Adrenal gland (tissue), 12 donors: ENCODE results near the gene ADSS2. TPM values are rescaled to one million over a fixed set of nuclear protein-coding genes. Genes with fewer than 3 reads are reported as not detected.

Experiments used
- DNase-seq, 7 donors: peaks; one replicate each; pipeline ENCODE4 v3.0.0-alpha.2; 2019 to 2020
- H3K27ac ChIP-seq, 5 donors: fragments of 200-600 bp; sonication (generic) in 4 of 5; 1 replicate in 3 of 5; 2 replicates in 2 of 5; pipeline versions ENCODE4 v1.5.1 to v1.8.0; 2016 to 2020; ENCODE audit warnings: mild to moderate bottlenecking in 1 of 5
- H3K27me3 ChIP-seq: fragments of 200-600 bp; 2 replicates; pipeline ENCODE4 v1.8.0; 2021
- H3K36me3 ChIP-seq, 2 donors: fragments of 200-600 bp; replicated peaks in 1 of 2; 1 replicate in 1 of 2; 2 replicates in 1 of 2; pipeline versions ENCODE4 v1.5.1 to v1.8.0; 2018 to 2022
- H3K4me1 ChIP-seq, 2 donors: fragments of 200-600 bp; replicated peaks in 1 of 2; 1 replicate in 1 of 2; 2 replicates in 1 of 2; pipeline versions ENCODE4 v1.5.1 to v1.8.0; 2018 to 2021
- H3K4me3 ChIP-seq, 4 donors: fragments of 200-600 bp; sonication (generic) in 3 of 4; one replicate each; pipeline ENCODE4 v1.5.1; 2016 to 2018
- H3K9me3 ChIP-seq, 3 donors: fragments of 200-600 bp; sonication (generic) in 1 of 3; replicated peaks in 1 of 3; 1 replicate in 2 of 3; 2 replicates in 1 of 3; pipeline versions ENCODE4 v1.5.1 to v1.8.0; 2016 to 2021
- POLR2A ChIP-seq, 2 donors: fragments of 450-650 bp; IDR thresholded peaks; one replicate each; pipeline ENCODE4 v1.6.1; 2017; ENCODE audit warnings: antibody characterized with exemption in 2 of 2, mild to moderate bottlenecking in 2 of 2, moderate library complexity in 1 of 2
- WGBS, 4 donors: extraction: QIAGEN DNeasy Blood & Tissue Kit in 2 of 4; methylation state at CpG; one replicate each; pipeline versions ENCODE4 v1.1.5 to v1.1.7; 2013 to 2017; 5-methylcytosine and 5-hydroxymethylcytosine counted together
- intact Hi-C, 2 donors: fragments of 100-400 bp; cut with DNase I; formaldehyde crosslinking; loops; one replicate each; pipeline versions ENCODE4 v1.14.1 to v1.15.0; 2022 to 2023
- polyA plus RNA-seq, 3 donors: library from polyadenylated mRNA; stranded (reverse); fragments of 200-250 nt in 2 of 3; fragments of 350-450 nt in 1 of 3; fragmentation: Illumina TruSeq in 1 of 3; extraction: RNeasy Lipid Tissue Mini Kit (QIAGEN cat#74804) in 1 of 3; gene quantifications; one replicate each; pipeline ENCODE4 v1.2.3, GENCODE V29; 2013 to 2014
- total RNA-seq, 9 donors: library from RNA; depleted of rRNA in 4 of 9; stranded (reverse); fragments of >200 nt in 4 of 9; fragments of 120-200 nt in 1 of 9; fragmentation: NEBNext Ultra II Directional in 1 of 9; extraction: Animal tissue kit (Norgen Biotek cat#: 25700) in 1 of 9; gene quantifications; one replicate each; pipeline versions ENCODE4 v1.1.0 to v1.2.4, GENCODE V29; 2013 to 2023
- TF ChIP-seq, protein P1 (sequence below), 6 experiments: fragments of 450-650 bp in 4 of 6; fragments of 200-600 bp in 2 of 6; sonication (generic) in 1 of 6; IDR thresholded peaks; 1 replicate in 5 of 6; 2 replicates in 1 of 6; pipeline versions ENCODE4 v1.5.1 to v1.8.0; 2016 to 2021; ENCODE audit warnings: antibody characterized with exemption in 6 of 6, mild to moderate bottlenecking in 2 of 6, moderate library complexity in 1 of 6
- donor health status: healthy with polysubstance abuse.
- donor health status: Bipolar disorder and iron deficiency.
- donor health status: DM: yes; HTN: yes; CAD: no.
- donor health status: DM: no; HTN: no; CAD: no.
- donor health status: DM: no; HTN: no; CAD: no.
- donor health status: DM: yes; HTN: yes; CAD: no.

Gene ADSS2
- total and polyA plus RNA-seq, 12 donors: 13.5 to 49.0 (median 27.0) TPM

- Histone ChIP-seq H3K4me1 (no peaks in the 10 kb centered on the region), H3K36me3 (no peaks in the 10 kb centered on the region), H3K4me3 (no peak overlapping the region), H3K27me3 (no peaks in the 10 kb centered on the region), H3K27ac (no peak overlapping the region), H3K9me3 (no peaks in the 10 kb centered on the region)
- TF ChIP-seq, protein P1, sequence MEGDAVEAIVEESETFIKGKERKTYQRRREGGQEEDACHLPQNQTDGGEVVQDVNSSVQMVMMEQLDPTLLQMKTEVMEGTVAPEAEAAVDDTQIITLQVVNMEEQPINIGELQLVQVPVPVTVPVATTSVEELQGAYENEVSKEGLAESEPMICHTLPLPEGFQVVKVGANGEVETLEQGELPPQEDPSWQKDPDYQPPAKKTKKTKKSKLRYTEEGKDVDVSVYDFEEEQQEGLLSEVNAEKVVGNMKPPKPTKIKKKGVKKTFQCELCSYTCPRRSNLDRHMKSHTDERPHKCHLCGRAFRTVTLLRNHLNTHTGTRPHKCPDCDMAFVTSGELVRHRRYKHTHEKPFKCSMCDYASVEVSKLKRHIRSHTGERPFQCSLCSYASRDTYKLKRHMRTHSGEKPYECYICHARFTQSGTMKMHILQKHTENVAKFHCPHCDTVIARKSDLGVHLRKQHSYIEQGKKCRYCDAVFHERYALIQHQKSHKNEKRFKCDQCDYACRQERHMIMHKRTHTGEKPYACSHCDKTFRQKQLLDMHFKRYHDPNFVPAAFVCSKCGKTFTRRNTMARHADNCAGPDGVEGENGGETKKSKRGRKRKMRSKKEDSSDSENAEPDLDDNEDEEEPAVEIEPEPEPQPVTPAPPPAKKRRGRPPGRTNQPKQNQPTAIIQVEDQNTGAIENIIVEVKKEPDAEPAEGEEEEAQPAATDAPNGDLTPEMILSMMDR (IDR thresholded peaks at IDR 0.05): no peak
- no peak for TF ChIP-seq POLR2A (IDR thresholded peaks at IDR 0.05)
- intact Hi-C loops: no loop called here
- no peak for DNase-seq
- WGBS, 4 donors: 61 to 71% (median 67%) methylated on average over 8 of the region's 8 CpGs
These were observed 81.6 kb downstream of the ADSS2 start for GRCh38 chr1:244370060-244370637.

GRCh38 chr1:244369256-244370057, 82.3 kb downstream of the ADSS2 start:
- no peak overlapping the region for H3K4me3 ChIP-seq
- intact Hi-C loops: no loop called here
- TF ChIP-seq POLR2A (IDR thresholded peaks at IDR 0.05): no peak
- TF ChIP-seq, protein P1 (IDR thresholded peaks at IDR 0.05): no peak
- DNase-seq: no peak
- WGBS, 4 donors: 71 to 82% (median 75%) methylated on average over 18 of the region's 18 CpGs
- no peaks in the 10 kb centered on the region for H3K36me3 ChIP-seq
- H3K27ac ChIP-seq: no peak overlapping the region
- no peaks in the 10 kb centered on the region for H3K27me3 ChIP-seq
- H3K4me1 ChIP-seq: no peaks in the 10 kb centered on the region
- H3K9me3 ChIP-seq: no peaks in the 10 kb centered on the region

DNA sequence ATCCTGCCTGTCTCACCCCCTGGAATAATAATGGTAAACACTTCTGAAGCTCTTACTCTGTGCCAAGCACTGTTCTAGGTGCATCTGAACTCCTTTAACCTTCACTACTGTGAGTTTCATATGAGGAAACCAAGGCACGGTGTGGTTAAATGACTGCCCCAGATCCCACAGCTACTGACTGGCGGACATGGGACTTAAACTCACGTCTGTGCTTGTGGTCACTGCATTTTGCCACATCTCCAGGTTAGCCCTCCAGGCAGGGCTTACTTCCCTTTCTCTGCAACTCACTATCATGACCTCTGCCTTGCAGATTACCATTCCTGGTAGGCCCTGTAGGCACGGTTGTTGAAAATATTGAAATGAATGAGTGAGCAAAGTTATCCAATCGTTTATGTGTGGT, 83.4 kb downstream of the ADSS2 start:
- Histone ChIP-seq H3K27me3 (no peaks in the 10 kb centered on the region), H3K9me3 (no peaks in the 10 kb centered on the region), H3K27ac (no peak overlapping the region), H3K36me3 (no peaks in the 10 kb centered on the region), H3K4me1 (no peaks in the 10 kb centered on the region), H3K4me3 (no peak overlapping the region)
- WGBS, 4 donors: 72 to 85% (median 78%) methylated on average over 5 of the region's 5 CpGs
- intact Hi-C loops: no loop called here
- DNase-seq: no peak
- no peak for TF ChIP-seq POLR2A (IDR thresholded peaks at IDR 0.05)
- TF ChIP-seq, protein P1 (IDR thresholded peaks at IDR 0.05): no peak

DNA sequence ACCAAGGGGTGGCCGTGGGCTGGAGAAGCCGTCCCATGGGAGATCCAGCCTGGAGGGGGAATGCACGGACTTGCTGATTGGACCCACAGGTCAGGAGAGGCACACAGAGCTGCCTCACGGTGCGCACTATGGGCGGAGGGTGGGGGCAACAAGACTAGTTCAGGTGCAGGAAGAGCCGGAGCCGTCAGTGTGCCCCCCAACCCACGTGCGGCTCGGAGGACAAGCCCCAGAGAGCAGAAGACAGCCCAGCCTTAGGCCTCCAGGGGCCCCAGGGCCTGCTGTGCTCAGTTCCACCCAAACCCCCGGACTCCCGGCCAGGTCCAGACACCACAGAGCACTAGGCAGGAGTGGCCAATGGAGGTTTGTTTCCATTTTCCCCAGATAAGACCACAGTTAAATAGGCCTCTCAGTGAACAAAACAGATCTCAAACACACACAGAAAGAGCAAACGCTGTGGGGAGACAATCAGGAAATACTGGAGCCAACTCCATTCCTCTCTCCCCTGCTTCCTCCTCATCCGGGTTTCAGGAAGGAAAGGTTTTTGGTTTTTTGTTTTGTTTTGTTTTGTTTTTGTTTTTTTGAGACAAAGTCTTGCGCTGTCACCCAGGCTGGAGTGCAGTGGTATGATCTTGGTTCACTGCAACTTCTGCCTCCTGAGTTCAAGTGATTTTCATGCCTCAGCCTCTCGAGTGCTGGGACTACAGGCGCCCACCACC, 84.2 kb downstream of the ADSS2 start:
- Histone ChIP-seq H3K4me1 (no peaks in the 10 kb centered on the region), H3K36me3 (no peaks in the 10 kb centered on the region), H3K9me3 (no peaks in the 10 kb centered on the region), H3K4me3 (no peak overlapping the region), H3K27ac (no peak overlapping the region), H3K27me3 (no peaks in the 10 kb centered on the region)
- intact Hi-C loops: no loop called here
- 86 to 91% (median 90%) methylated on average over 17 to 18 of the region's 18 CpGs for WGBS, 4 donors
- TF ChIP-seq POLR2A (IDR thresholded peaks at IDR 0.05): no peak
- TF ChIP-seq, protein P1 (IDR thresholded peaks at IDR 0.05): no peak
- no peak for DNase-seq
